Stimulated activated CD8-positive, alpha-beta memory T cell treated with anti-CD3 and anti-CD28 coated beads, Interleukin-7, amount 100 ng/mL, for 24 hours (primary cell): ENCODE results near the gene SKIC2.

Experiments
- DNase-seq: peaks from one replicate; pipeline ENCODE4 v3.0.0-alpha.2; 2020; ENCODE audit warnings: low read depth

Gene SKIC2

DNA sequence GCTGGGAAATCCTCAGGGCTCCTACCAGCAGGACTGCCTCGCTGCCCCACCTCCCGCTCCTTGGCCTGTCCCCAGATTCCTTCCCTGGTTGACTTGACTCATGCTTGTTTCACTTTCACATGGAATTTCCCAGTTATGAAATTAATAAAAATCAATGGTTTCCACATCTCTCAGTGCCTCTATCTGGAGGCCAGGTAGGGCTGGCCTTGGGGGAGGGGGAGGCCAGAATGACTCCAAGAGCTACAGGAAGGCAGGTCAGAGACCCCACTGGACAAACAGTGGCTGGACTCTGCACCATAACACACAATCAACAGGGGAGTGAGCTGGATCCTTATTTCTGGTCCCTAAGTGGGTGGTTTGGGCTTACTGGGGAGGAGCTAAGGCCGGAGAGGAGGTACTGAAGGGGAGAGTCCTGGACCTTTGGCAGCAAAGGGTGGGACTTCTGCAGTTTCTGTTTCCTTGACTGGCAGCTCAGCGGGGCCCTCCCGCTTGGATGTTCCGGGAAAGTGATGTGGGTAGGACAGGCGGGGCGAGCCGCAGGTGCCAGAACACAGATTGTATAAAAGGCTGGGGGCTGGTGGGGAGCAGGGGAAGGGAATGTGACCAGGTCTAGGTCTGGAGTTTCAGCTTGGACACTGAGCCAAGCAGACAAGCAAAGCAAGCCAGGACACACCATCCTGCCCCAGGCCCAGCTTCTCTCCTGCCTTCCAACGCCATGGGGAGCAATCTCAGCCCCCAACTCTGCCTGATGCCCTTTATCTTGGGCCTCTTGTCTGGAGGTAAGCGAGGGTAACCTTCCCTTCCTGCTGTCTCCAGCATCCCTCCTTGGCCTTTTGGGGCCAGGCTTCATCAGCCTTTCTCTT lies 13.2 kb upstream of the SKIC2 start, which contains the start of gene CFB:
TSS of gene CFB (plus strand) at position 589 of the 863 bp plus-strand sequence. CDS start at position 716, 127 bp downstream.
- no peak for DNase-seq

DNA sequence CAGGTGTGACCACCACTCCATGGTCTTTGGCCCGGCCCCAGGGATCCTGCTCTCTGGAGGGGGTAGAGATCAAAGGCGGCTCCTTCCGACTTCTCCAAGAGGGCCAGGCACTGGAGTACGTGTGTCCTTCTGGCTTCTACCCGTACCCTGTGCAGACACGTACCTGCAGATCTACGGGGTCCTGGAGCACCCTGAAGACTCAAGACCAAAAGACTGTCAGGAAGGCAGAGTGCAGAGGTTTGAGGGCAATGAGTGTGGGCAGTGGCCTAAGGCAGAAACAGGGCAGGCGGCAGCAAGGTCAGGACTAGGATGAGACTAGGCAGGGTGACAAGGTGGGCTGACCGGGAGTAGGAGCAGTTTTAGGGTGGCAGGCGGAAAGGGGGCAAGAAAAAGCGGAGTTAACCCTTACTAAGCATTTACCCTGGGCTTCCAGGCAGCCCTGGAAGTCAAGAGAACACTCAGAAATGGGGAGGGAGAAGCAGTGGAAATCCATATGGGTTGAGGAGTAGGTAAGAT lies 12.5 kb upstream of the SKIC2 start:
- no peak for DNase-seq

DNA sequence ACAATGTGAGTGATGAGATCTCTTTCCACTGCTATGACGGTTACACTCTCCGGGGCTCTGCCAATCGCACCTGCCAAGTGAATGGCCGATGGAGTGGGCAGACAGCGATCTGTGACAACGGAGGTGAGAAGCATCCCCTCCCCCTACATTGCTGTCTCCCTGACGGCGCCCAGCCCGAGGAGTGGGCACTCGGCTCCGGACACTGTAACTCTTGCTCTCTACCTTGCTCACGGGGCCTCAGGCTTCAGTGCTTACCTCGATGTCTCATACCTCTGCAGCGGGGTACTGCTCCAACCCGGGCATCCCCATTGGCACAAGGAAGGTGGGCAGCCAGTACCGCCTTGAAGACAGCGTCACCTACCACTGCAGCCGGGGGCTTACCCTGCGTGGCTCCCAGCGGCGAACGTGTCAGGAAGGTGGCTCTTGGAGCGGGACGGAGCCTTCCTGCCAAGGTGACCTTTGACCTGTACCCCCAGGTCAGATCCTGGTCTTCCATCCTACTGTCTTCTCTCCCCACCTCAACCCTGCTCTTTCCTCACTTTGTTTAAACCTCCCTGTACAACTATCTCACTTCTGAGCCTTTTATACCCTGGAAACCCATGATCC lies 11.8 kb upstream of the SKIC2 start:
- DNase-seq: no peak

DNA sequence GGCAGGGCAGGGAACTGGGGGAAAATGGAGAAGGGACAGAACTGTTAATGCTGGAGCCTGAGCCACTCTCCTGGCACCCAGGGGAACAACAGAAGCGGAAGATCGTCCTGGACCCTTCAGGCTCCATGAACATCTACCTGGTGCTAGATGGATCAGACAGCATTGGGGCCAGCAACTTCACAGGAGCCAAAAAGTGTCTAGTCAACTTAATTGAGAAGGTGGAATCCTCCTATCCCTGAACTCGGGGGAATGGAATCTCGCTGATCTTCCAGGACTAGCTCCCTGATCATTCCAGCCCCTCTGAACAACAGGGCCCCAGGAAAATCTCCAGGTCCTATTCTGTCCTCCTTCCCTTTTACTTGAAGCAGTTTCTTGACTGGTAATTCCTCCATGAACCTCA lies 11.1 kb upstream of the SKIC2 start:
- DNase-seq: no peak

DNA sequence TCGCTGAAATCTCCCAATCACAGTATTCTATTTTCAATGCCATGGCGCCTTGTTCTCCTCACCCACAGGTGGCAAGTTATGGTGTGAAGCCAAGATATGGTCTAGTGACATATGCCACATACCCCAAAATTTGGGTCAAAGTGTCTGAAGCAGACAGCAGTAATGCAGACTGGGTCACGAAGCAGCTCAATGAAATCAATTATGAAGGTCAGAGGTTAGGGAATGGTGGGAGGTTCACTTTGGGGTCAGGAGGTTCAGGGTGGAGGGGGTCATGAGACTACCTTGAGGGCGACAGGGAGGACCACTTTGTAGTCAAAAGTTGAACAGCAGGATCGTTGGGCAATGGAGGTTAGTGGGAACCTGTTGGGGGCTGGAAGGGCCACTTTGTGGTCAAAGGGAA lies 10.7 kb upstream of the SKIC2 start:
- DNase-seq: no peak

DNA sequence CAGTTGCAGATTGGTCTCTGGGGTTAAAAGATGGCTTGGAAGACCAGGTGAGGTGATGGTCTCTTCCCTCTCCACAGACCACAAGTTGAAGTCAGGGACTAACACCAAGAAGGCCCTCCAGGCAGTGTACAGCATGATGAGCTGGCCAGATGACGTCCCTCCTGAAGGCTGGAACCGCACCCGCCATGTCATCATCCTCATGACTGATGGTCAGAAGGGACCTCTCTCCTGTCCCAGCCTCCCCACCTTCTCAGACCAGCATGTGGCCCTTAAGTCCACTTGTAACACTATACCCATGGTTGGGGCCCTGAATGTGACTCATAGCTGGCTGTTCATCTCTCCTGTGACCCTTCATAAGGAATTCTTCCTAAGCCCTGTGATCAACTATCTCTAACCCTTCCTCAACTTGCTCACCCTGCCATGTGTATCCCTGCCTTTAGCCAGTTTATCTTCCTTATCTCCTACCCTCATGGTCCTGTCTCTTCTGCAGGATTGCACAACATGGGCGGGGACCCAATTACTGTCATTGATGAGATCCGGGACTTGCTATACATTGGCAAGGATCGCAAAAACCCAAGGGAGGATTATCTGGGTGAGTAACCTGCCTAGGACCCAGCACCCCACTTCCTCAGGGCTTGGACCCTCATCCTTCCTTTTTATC lies 10.1 kb upstream of the SKIC2 start:
- DNase-seq: no peak

- no peak for DNase-seq
Observed at GRCh38 chr6:31949926-31950548, 8.9 kb upstream of the SKIC2 start.

GRCh38 chr6:31952140-31952805 lies 6.7 kb upstream of the SKIC2 start:
- DNase-seq: no peak

GRCh38 chr6:31952890-31953289 lies 6.1 kb upstream of the SKIC2 start:
- no peak for DNase-seq

GRCh38 chr6:31954511-31954910 lies 4.5 kb upstream of the SKIC2 start:
- no peak for DNase-seq

DNA sequence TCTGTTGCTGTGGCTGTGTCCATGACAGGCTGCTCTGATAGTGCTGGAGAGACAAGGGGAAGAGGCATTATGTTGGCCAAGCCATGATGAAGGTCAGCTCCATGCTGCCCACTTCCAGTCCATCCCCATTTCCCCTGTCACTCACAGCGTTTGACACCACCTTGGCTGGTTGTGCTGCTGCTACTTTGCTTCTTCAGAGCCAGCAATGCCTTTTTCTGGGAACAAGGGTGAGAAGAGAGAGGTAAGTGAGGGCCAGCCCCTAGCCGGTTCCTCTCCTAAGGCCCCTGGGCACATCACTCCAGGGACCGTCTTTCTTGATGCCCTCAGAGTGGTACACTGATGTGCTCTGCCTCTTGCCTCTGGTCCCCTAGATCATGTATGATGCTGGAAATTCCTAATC lies 2.2 kb upstream of the SKIC2 start:
- DNase-seq: no peak

DNA sequence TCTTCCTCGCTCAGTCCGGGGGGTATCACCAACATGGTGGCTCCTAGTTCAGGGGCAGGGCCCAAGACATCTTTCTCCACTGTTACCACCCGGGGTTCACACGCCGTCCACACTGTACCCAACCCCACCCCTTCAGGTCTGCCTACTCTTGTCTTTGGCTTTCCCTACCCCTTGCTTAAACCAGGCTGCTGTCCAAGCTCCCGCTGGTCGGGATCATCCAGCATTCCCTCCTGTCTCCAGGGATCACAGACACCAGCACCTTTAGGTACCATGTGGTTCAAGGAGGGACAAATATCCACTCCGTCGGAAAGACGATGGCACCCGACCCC lies 599 bp upstream of the SKIC2 start:
- no peak for DNase-seq

GRCh38 chr6:31961616-31962015 lies 2.6 kb downstream of the SKIC2 start:
- no peak for DNase-seq

DNA sequence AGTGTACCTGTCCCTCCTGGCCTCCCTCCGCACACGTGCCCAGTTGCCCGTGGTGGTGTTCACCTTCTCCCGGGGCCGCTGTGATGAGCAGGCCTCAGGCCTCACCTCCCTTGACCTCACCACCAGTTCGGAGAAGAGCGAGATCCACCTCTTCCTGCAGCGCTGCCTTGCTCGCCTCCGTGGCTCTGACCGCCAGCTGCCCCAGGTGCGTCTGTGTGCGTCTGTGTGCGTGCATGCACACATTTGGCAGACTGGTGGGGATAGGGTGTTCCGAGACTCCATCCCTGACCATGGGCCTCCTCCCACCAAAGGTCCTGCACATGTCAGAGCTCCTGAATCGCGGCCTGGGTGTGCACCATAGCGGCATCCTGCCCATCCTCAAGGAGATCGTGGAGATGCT lies 4.9 kb downstream of the SKIC2 start:
- DNase-seq: no peak

DNA sequence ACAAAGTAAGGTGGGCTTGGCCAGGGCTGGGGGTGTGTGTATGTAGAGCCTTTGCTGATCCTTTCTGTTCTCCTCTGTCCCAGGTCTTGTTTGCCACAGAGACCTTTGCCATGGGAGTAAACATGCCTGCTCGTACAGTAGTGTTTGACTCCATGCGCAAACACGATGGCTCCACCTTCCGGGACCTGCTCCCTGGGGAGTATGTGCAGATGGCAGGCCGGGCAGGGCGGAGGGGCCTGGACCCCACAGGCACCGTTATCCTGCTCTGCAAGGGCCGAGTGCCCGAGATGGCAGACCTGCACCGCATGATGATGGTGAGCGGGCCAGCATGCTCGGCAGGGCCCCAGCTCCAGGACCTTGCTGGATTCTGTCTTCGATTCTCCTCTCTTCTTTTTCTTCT lies 6.7 kb downstream of the SKIC2 start:
- no peak for DNase-seq

- DNase-seq: no peak
Observed at GRCh38 chr6:31966506-31966905, 7.5 kb downstream of the SKIC2 start.

DNA sequence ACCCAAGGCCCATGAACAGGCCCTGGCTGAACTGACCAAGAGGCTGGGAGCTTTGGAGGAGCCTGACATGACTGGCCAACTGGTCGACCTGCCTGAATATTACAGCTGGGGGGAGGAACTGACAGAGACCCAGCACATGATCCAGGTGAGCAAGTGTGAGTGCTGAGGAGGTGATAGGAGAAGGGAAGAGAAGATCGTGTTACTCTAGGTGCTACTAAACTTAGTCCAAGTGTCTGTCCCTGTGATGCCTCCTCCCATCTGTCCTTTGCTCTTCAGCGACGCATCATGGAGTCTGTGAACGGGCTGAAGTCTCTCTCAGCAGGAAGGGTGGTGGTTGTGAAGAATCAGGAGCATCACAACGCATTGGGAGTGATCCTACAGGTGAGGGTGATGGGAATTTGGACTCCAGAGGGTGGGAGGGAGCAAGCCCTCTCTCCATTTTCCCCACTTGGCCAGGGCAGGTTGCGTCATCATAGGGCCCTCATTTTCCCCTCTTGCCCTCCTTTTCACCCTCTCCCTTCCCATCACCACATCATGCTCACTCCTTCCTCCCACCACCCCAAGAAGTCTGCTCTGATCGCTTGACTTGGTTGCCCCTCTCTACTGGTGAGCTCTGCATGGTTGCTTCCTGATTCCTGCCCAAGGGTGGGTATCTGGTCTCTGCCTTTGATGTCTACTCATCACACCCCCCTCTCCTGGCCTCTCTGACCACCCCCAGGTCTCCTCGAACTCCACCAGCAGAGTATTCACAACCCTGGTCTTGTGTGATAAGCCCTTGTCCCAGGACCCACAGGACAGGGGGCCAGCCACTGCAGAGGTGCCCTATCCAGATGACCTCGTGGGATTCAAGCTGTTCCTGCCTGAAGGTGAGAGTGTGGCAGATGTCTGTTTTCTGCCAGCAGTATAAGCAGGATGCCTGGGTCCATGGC lies 8.3 kb downstream of the SKIC2 start:
- DNase-seq: no peak

GRCh38 chr6:31967926-31968320 lies 8.9 kb downstream of the SKIC2 start:
- DNase-seq: no peak

- no peak for DNase-seq
Observed at GRCh38 chr6:31968326-31968725, 9.4 kb downstream of the SKIC2 start.

GRCh38 chr6:31968791-31969711 lies 10.1 kb downstream of the SKIC2 start:
- DNase-seq: no peak
